Measurements from ENCODE around the gene VPREB3. TPM values are rescaled to one million over a fixed set of nuclear protein-coding genes. Genes with fewer than 3 reads are reported as not detected.

VPREB3 gene
- total RNA-seq, 2 experiments from 2014 or later = not detected

GRCh38 chr22:23716811-23717801, 37.1 kb downstream of the VPREB3 start:
- H3K4me1 ChIP-seq (ENCODE audit: insufficient read depth, low read length) = peaks cover 27% of the 10 kb centered on the region
- intact Hi-C loops (cut with DNase I, micrococcal nuclease) = loop anchor here (1.0 to 10.0 kb wide), 7 partner anchors 21 to 838 kb away; partner anchors contain the start of genes SMARCB1 (in 2 of the 2), CHCHD10 (in 1 of the 2), DERL3 (in 1 of the 2) and GUCD1 (in 1 of the 2)
- H3K4me3 ChIP-seq (ENCODE audit: low read length) = peak overlapping the region; percentile 93
- Mint-ChIP-seq H3K4me1 (ENCODE audit: low read depth) (peaks cover 16% of the 10 kb centered on the region), H3K27me3 (no peaks in the 10 kb centered on the region), H3K36me3 (ENCODE audit: low read depth) (peaks cover 17% of the 10 kb centered on the region), H3K4me3 (peak overlapping the region; percentile 90), H3K27ac (peak overlapping the region; percentile 85), H3K9me3 (no peaks in the 10 kb centered on the region)
- no peaks in the 10 kb centered on the region for H3K9me3 ChIP-seq (ENCODE audit: control insufficient read depth in 1 of 2, insufficient read depth in 1 of 2, low read length in 2 of 2)
- peak; percentile 65 to 92 (median 76) for DNase-seq
- no peak for TF ChIP-seq CTCF (IDR thresholded peaks at IDR 0.05)
- ChIA-PET POLR2A (interaction anchor here (0.5 to 5.7 kb wide), 12 partner anchors 12 to 294 kb away, joined by 3 to 74 read pairs (median 4); partner anchors contain the start of genes CABIN1, MIF, SMARCB1 and ZNF70), CTCF (interaction anchor here (0.9 to 1.8 kb wide), 2 partner anchors 32 to 132 kb away, joined by 3 to 6 read pairs; no protein-coding TSS in a partner anchor)
- no peaks in the 10 kb centered on the region for H3K27me3 ChIP-seq (ENCODE audit: control insufficient read depth in 1 of 2, insufficient read depth in 2 of 2, low read length in 2 of 2)
- H3K27ac ChIP-seq (ENCODE audit: low read depth in 1 of 2, low read length in 2 of 2) = peak overlapping the region; percentile 64 to 68
- H3K36me3 ChIP-seq (ENCODE audit: insufficient read depth, low read length) = peaks cover 27% of the 10 kb centered on the region
- ATAC-seq (ENCODE audit: poor library complexity) = peak; percentile 97

- ChIA-PET CTCF (interaction anchor here (1.8 kb wide), 1 partner anchor 133 kb away, joined by 6 read pairs; no protein-coding TSS in a partner anchor), POLR2A (interaction anchor here (5.7 kb wide), 1 partner anchor 20 kb away, joined by 74 read pairs; no protein-coding TSS in a partner anchor)
- no peaks in the 10 kb centered on the region for H3K9me3 Mint-ChIP-seq
- no peak for TF ChIP-seq CTCF (IDR thresholded peaks at IDR 0.05)
- Histone ChIP-seq H3K4me1 (ENCODE audit: insufficient read depth, low read length) (peaks cover 27% of the 10 kb centered on the region), H3K36me3 (ENCODE audit: insufficient read depth, low read length) (peaks cover 39% of the 10 kb centered on the region), H3K27me3 (ENCODE audit: control insufficient read depth in 1 of 2, insufficient read depth in 2 of 2, low read length in 2 of 2) (no peaks in the 10 kb centered on the region), H3K4me3 (ENCODE audit: low read length) (peak overlapping the region; percentile 93), H3K27ac (ENCODE audit: low read depth in 1 of 2, low read length in 2 of 2) (no peak overlapping the region), H3K9me3 (ENCODE audit: control insufficient read depth in 1 of 2, insufficient read depth in 1 of 2, low read length in 2 of 2) (no peaks in the 10 kb centered on the region)
- H3K27me3 Mint-ChIP-seq = no peaks in the 10 kb centered on the region
- ATAC-seq (ENCODE audit: poor library complexity) (no peak), DNase-seq (peak in 1 of 14 experiments; percentile 17)
- peak overlapping the region; percentile 85 for H3K27ac Mint-ChIP-seq
- intact Hi-C loops (cut with DNase I, micrococcal nuclease) = loop anchor here (5.0 to 10.0 kb wide), 5 partner anchors 51 to 839 kb away; partner anchors contain the start of genes SMARCB1 (in 2 of the 2), CHCHD10 (in 1 of the 2), DERL3 (in 1 of the 2) and GUCD1 (in 1 of the 2)
- peak overlapping the region; percentile 66 for H3K4me3 Mint-ChIP-seq
- H3K36me3 Mint-ChIP-seq (ENCODE audit: low read depth) = peaks cover 26% of the 10 kb centered on the region
- peaks cover 16% of the 10 kb centered on the region for H3K4me1 Mint-ChIP-seq (ENCODE audit: low read depth)
These were observed 38.3 kb downstream of the VPREB3 start for GRCh38 chr22:23715806-23716375.
